IPS-18c (cell line): Measurements from ENCODE around the gene MLC1.
A peak's percentile ranks its signal among the peaks of the same experiment; 100 is the strongest.

Source experiments
- H3K4me3 ChIP-seq: 2 replicates; pipeline ENCODE4 v1.7.0; 2013; ENCODE audit warnings: low read depth, mild to moderate bottlenecking, low read length, moderate library complexity; ENCODE audit not compliant: insufficient read depth
- H3K9me3 ChIP-seq: one replicate; pipeline ENCODE4 v1.6.1; 2013; ENCODE audit warnings: mild to moderate bottlenecking, low read length, moderate library complexity; ENCODE audit not compliant: control insufficient read depth, insufficient read depth

The MLC1 gene

DNA sequence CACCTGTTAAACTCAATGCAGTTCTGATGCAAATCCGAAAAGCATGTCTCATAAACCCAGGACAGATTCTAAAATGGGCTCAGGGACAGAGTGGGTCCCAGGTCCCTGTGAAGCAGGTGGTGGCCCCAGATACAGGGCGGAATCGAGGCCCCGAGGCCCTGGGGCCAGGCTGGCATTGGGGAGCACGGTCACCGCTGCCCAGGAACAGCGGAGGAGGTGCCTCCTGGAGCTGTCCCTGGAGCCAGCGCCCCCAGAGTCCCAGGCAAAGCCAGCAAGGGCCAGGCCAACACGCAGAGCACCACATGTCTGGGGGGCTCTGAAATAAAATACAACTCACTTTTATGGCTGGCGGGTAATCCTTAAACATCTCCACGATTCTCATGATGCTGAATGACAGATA is 17.1 kb downstream of the MLC1 start:
- H3K9me3 ChIP-seq: no peaks in the 10 kb centered on the region
- H3K4me3 ChIP-seq: no peak overlapping the region

GRCh38 chr22:50067244-50067643 is 18.0 kb downstream of the MLC1 start:
- Histone ChIP-seq H3K4me3 (no peak overlapping the region), H3K9me3 (no peaks in the 10 kb centered on the region)

DNA sequence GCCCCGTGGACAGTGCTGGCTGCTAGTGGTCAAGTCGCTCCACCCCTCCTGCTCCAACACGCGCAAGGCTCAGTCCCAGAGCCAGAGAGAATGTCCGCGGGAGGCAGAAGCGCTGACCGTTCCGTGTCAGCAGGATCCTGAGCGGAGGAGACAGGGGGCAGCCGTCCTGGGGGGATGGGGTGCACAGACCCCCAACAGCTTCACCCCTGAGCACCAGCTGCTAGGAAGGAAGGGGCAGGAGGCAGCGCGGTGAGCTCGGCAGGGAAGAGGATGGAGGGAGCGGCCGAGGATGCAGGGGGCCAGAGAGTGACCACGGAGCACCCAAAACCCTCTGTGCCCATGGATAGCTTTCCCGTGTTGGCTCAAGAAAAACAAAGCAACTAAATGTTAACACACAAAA is 20.8 kb downstream of the MLC1 start:
- H3K4me3 ChIP-seq: no peak overlapping the region
- no peaks in the 10 kb centered on the region for H3K9me3 ChIP-seq

DNA sequence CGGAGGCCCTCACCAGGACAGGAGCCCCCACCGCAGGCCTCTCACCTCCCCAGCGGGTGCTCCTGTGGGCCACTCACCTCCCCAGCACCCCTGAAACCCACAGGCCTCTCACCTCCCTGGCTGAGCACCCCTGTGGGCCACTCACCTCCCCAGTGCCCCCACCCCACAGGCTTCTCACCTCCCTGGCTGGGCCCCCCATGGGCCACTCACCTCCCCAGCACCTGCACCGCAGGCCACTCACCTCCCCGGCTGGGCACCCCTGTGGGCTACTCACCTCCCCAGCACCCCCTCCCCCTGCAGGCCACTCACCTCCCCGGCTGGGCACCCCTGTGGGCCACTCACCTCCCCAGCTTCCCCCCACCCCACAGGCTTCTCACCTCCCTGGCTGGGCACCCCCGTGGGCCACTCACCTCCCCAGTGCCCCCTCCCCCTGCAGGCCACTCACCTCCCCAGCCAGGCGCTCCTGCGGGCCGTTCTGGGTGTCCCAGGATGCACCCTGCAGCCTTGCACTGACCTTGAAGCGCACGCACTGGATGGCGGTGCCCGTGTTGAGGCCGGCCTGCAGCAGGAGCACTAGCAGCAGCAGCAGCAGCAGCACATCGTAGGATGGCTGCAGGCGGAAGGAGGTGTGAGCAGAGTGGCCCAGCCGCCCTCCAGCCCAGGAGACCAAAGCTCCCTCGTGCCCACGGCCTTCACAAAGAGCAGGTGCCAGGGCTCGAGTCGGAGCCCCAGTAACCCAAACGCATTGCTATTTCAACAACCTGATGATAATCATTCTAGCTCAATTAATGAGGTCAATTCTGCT is 21.4 kb downstream of the MLC1 start:
- H3K4me3 ChIP-seq: no peak overlapping the region
- H3K9me3 ChIP-seq: no peaks in the 10 kb centered on the region

GRCh38 chr22:50062509-50063135 is 22.6 kb downstream of the MLC1 start:
- Histone ChIP-seq H3K9me3 (no peaks in the 10 kb centered on the region), H3K4me3 (no peak overlapping the region)

GRCh38 chr22:50061824-50062355 is 23.3 kb downstream of the MLC1 start:
- H3K4me3 ChIP-seq: no peak overlapping the region
- no peaks in the 10 kb centered on the region for H3K9me3 ChIP-seq

- no peaks in the 10 kb centered on the region for H3K9me3 ChIP-seq
- H3K4me3 ChIP-seq: no peak overlapping the region
These were observed 23.9 kb downstream of the MLC1 start for GRCh38 chr22:50061141-50061823.

DNA sequence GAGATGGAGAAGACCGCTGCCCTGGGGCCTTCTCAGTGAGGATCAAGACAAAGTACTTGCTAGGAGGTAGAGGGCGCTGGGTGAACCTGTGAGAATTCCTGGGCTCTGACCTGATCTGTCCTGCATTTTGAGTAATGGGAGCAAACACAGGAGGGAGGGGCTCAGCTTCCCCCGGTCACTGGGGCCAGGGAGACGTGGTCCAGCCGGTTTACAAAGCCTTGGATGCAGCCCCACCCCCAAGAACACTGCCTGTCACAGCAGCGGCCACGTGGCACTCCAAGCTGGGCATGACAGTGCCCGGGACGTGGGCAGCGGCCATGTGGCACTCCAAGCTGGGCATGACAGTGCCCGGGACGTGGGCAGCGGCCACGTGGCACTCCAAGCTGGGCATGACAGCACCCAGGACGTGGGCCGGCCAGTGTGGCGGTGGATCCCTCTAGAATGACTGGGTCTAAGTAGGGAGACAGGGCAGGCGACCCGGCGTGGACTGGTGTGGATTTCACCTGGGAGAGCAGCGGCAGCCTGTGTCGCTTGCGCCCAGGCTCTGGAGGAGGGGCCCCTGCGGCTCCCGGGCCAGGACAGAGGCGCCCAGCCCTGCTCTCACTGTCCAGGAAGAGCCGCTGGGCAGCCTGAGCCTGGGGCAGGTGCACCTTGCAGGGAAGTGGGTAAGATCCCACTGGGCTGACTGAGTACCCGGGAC is 24.6 kb downstream of the MLC1 start:
- Histone ChIP-seq H3K4me3 (no peak overlapping the region), H3K9me3 (no peaks in the 10 kb centered on the region)

DNA sequence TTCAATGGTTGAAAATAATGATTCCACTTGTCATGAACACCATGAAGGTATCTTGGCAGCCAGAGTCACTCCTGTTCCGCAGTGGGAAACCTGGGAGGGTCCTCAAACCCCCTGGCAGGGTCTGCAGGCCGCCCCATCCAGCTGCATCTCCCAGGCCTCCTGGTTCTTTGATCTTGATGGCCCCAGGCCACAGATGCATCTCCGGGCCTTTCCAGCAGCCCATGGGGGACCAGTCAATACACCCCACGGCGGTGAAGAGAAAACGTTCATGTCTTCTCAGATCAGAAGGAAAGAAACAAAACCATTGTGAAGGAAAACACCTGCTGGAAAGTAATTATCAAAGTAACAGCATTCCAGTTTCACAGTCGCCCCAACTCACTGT is 25.4 kb downstream of the MLC1 start:
- no peaks in the 10 kb centered on the region for H3K9me3 ChIP-seq
- 0 out of 2 replicates have a peak overlapping the region, but pooled peaks have one; percentile 24 for H3K4me3 ChIP-seq

GRCh38 chr22:50058906-50059880 is 26.0 kb downstream of the MLC1 start:
- peak overlapping the region; percentile 52 for H3K4me3 ChIP-seq

GRCh38 chr22:50058061-50058905 is 26.9 kb downstream of the MLC1 start, which contains the start of gene TTLL8:
TSS of gene TTLL8 (minus strand) at chr22:50058298.
- Histone ChIP-seq H3K9me3 (no peaks in the 10 kb centered on the region), H3K4me3 (peak within 1 kb of the TSS; percentile 52)

More at GRCh38 chr22:50058906-50059880, 26.0 kb downstream of the MLC1 start:
- no peaks in the 10 kb centered on the region for H3K9me3 ChIP-seq

GRCh38 chr22:50057278-50058060 is 27.8 kb downstream of the MLC1 start:
- no peak overlapping the region for H3K4me3 ChIP-seq
- H3K9me3 ChIP-seq: no peaks in the 10 kb centered on the region

DNA sequence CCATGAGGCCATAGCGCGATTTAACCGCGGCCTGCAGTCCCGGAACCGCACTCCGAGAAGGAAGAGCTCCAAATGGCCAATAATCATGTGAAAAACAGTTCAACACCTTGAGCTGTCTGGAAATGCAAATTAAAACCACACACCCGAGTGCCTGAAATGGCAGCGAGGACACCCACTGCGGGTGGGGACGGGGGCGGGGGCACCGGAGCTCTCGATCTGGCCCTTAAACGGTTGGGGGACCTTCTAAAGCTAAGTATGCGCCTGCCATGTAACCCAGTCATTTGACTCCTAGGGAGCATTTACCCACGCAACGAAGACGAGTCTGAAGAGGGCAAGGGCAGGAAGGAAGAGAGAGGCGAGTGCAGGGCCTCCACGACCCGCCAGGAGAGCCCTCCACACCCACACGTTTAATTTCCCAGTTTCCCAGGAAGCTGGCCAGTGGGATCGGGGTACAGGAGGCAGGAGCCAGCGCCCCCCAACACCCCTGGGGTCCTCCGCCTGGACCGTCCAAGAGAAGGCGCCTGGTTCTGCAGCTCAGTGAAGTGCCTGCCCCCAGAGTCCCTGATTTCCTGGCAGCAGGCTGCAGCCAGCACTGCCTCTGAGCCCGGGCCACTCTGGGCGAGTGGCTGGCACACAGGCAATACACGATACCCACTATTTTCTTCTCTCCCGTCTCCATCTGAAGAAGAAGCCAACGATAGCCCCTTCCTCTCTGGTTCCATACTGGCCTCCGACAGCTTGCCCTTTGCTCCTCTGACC is 28.8 kb downstream of the MLC1 start:
- no peak overlapping the region for H3K4me3 ChIP-seq
- H3K9me3 ChIP-seq: peaks cover 2% of the 10 kb centered on the region

DNA sequence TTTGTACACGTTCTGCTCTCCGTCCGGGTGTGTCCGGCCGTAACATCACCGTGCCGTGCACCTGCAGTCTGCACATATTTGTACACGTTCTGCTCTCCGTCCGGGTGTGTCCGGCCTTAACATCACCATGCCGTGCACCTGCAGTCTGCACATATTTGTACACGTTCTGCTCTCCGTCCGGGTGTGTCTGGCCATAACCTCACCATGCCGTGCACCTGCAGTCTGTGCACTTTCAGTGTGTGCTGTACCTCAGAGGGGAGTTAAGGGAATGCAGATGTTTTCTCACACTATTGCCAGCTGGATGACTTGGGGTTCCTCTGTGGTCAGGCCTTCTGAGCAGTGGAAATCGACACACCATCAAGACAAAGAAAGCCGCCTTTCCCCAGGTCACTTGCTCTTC is 31.4 kb downstream of the MLC1 start:
- H3K9me3 ChIP-seq: peaks cover 2% of the 10 kb centered on the region

More for the DNA sequence above, 31.4 kb downstream of the MLC1 start:
- no peak overlapping the region for H3K4me3 ChIP-seq
